H1 (cell line): Measurements from ENCODE around the gene PIK3R5. TPM values are rescaled to one million over a fixed set of nuclear protein-coding genes. Genes with fewer than 3 reads are reported as not detected.

ENCODE experiments used
- SAP30 ChIP-seq: fragments of 300-600 bp; sonication (generic); IDR thresholded peaks from 2 replicates; pipeline ENCODE4 v1.7.1; 2012; ENCODE audit warnings: low read length, moderate library complexity, mild to moderate bottlenecking, inconsistent platforms; ENCODE audit not compliant: insufficient read depth, insufficient replicate concordance
- polyA plus RNA-seq, 7 experiments: library from polyadenylated mRNA; depleted of rRNA in 3 of 7; stranded (reverse) in 5 of 7; unstranded in 2 of 7; fragments of >200 nt in 5 of 7; fragments of 200-250 nt in 2 of 7; gene quantifications; 1 replicate in 5 of 7; 2 replicates in 1 of 7; 4 replicates in 1 of 7; pipeline versions ENCODE4 v1.2.1 to v1.2.3, GENCODE V29; 2011 to 2013; ENCODE audit warnings: missing spikeins in 2 of 7, mixed read lengths in 2 of 7
- total RNA-seq: library from RNA; stranded (reverse); fragmentation: NEBNext Ultra II Directional; extraction: Animal tissue kit (Norgen Biotek cat#: 25700); gene quantifications from 2 replicates; pipeline ENCODE4 v1.2.1, GENCODE V29; 2021

Gene PIK3R5
- total and polyA plus RNA-seq, 2 of the 8 experiments (the other 6 are each of a cell fraction or from before 2014, with no cell fraction given) = 2.7 to 4.3 TPM

DNA sequence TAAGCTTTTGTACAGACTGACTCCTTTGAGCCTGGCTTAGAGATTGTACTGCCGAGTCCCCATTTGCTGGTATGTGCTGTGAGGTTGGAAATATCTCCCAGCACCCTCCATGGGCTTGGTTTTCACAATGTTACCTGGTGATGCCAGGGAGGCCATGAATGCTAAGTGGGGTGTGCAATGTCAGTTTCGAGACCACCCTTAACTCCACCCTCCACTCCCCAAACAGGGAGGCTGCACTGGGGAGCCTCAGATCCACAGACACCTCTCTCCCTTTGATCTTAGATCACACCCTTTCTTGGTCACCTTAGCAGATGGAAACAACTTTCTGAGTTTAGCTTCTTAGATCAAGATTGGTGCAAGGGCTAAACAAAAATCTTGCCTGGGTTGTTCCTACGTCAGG is 69.4 kb downstream of the PIK3R5 start (continued):
- TF ChIP-seq SAP30 = no peak
- TF ChIP-seq, all 59 proteins: peak for 0
